ENCODE results near the gene MYO9A.
"Not testable (repeated sequence)": the region's sequence is repeated elsewhere in the genome, so short reads cannot be mapped to it uniquely, and the experiment has no call there.

MYO9A gene

GRCh38 chr15:72005483-72005882 is 112.5 kb downstream of the MYO9A start:
- Histone ChIP-seq H3K4me3 (ENCODE audit: low read length) (no peak overlapping the region), H3K36me3 (ENCODE audit: control insufficient read depth, insufficient read depth, low read length, severe bottlenecking) (peaks cover 47% of the 10 kb centered on the region), H3K27me3 (replicated peaks; ENCODE audit: control insufficient read depth, insufficient read depth, low read length) (no peaks in the 10 kb centered on the region), H3K9ac (ENCODE audit: low read length) (no peak overlapping the region), H3K9me3 (ENCODE audit: control insufficient read depth, low read length) (no peaks in the 10 kb centered on the region), H3K4me1 (ENCODE audit: control insufficient read depth, insufficient read depth, low read length) (no peaks in the 10 kb centered on the region)
- no peak for DNase-seq (ENCODE audit: low read depth)

- H3K9ac ChIP-seq (ENCODE audit: low read length), result no peak overlapping the region
- peaks cover 20% of the 10 kb centered on the region for H3K36me3 ChIP-seq (ENCODE audit: control insufficient read depth, insufficient read depth, low read length, severe bottlenecking)
- H3K27me3 ChIP-seq (replicated peaks; ENCODE audit: control insufficient read depth, insufficient read depth, low read length), result no peaks in the 10 kb centered on the region
- H3K9me3 ChIP-seq (ENCODE audit: control insufficient read depth, low read length), result no peaks in the 10 kb centered on the region
- DNase-seq (ENCODE audit: low read depth), result no peak
- no peak overlapping the region for H3K4me3 ChIP-seq (ENCODE audit: low read length)
- no peaks in the 10 kb centered on the region for H3K4me1 ChIP-seq (ENCODE audit: control insufficient read depth, insufficient read depth, low read length)
Measured at GRCh38 chr15:71999807-72000206, 118.1 kb downstream of the MYO9A start.

- not testable (repeated sequence) for H3K27me3 ChIP-seq (replicated peaks; ENCODE audit: control insufficient read depth, insufficient read depth, low read length); H3K4me3 ChIP-seq (ENCODE audit: low read length); DNase-seq (ENCODE audit: low read depth); H3K9ac ChIP-seq (ENCODE audit: low read length); H3K9me3 ChIP-seq (ENCODE audit: control insufficient read depth, low read length); H3K4me1 ChIP-seq (ENCODE audit: control insufficient read depth, insufficient read depth, low read length)
- H3K36me3 ChIP-seq (ENCODE audit: control insufficient read depth, insufficient read depth, low read length, severe bottlenecking), result peaks cover 20% of the 10 kb centered on the region
Measured at GRCh38 chr15:71998717-71999116, 119.2 kb downstream of the MYO9A start.

GRCh38 chr15:71997691-71998090 is 120.3 kb downstream of the MYO9A start:
- Histone ChIP-seq H3K9me3 (ENCODE audit: control insufficient read depth, low read length) (no peaks in the 10 kb centered on the region), H3K36me3 (ENCODE audit: control insufficient read depth, insufficient read depth, low read length, severe bottlenecking) (peaks cover 19% of the 10 kb centered on the region), H3K27me3 (replicated peaks; ENCODE audit: control insufficient read depth, insufficient read depth, low read length) (no peaks in the 10 kb centered on the region), H3K4me1 (ENCODE audit: control insufficient read depth, insufficient read depth, low read length) (no peaks in the 10 kb centered on the region), H3K9ac (ENCODE audit: low read length) (no peak overlapping the region), H3K4me3 (ENCODE audit: low read length) (no peak overlapping the region)
- DNase-seq (ENCODE audit: low read depth), result no peak

- H3K4me3 ChIP-seq (ENCODE audit: low read length), result no peak overlapping the region
- no peak for DNase-seq (ENCODE audit: low read depth)
- no peaks in the 10 kb centered on the region for H3K9me3 ChIP-seq (ENCODE audit: control insufficient read depth, low read length)
- peaks cover 15% of the 10 kb centered on the region for H3K36me3 ChIP-seq (ENCODE audit: control insufficient read depth, insufficient read depth, low read length, severe bottlenecking)
- peaks cover 7% of the 10 kb centered on the region for H3K4me1 ChIP-seq (ENCODE audit: control insufficient read depth, insufficient read depth, low read length)
- no peak overlapping the region for H3K9ac ChIP-seq (ENCODE audit: low read length)
- no peaks in the 10 kb centered on the region for H3K27me3 ChIP-seq (replicated peaks; ENCODE audit: control insufficient read depth, insufficient read depth, low read length)
Measured at GRCh38 chr15:71975816-71976150, 142.2 kb downstream of the MYO9A start.

GRCh38 chr15:71974211-71974610 is 143.7 kb downstream of the MYO9A start:
- DNase-seq (ENCODE audit: low read depth), result no peak
- Histone ChIP-seq H3K4me1 (ENCODE audit: control insufficient read depth, insufficient read depth, low read length) (peaks cover 13% of the 10 kb centered on the region), H3K36me3 (ENCODE audit: control insufficient read depth, insufficient read depth, low read length, severe bottlenecking) (peaks cover 15% of the 10 kb centered on the region), H3K27me3 (replicated peaks; ENCODE audit: control insufficient read depth, insufficient read depth, low read length) (no peaks in the 10 kb centered on the region), H3K9me3 (ENCODE audit: control insufficient read depth, low read length) (no peaks in the 10 kb centered on the region), H3K4me3 (ENCODE audit: low read length) (no peak overlapping the region), H3K9ac (ENCODE audit: low read length) (no peak overlapping the region)

- Histone ChIP-seq H3K27me3 (replicated peaks; ENCODE audit: control insufficient read depth, insufficient read depth, low read length) (no peaks in the 10 kb centered on the region), H3K36me3 (ENCODE audit: control insufficient read depth, insufficient read depth, low read length, severe bottlenecking) (peaks cover 15% of the 10 kb centered on the region), H3K9ac (ENCODE audit: low read length) (no peak overlapping the region), H3K4me3 (ENCODE audit: low read length) (no peak overlapping the region), H3K4me1 (ENCODE audit: control insufficient read depth, insufficient read depth, low read length) (peaks cover 13% of the 10 kb centered on the region), H3K9me3 (ENCODE audit: control insufficient read depth, low read length) (no peaks in the 10 kb centered on the region)
- no peak for DNase-seq (ENCODE audit: low read depth)
Measured at GRCh38 chr15:71973366-71973765, 144.6 kb downstream of the MYO9A start.

GRCh38 chr15:71971905-71972304 is 146.0 kb downstream of the MYO9A start:
- no peak overlapping the region for H3K4me3 ChIP-seq (ENCODE audit: low read length)

GRCh38 chr15:71970435-71970834 is 147.5 kb downstream of the MYO9A start:
- H3K9me3 ChIP-seq (ENCODE audit: control insufficient read depth, low read length), result no peaks in the 10 kb centered on the region
- no peak overlapping the region for H3K9ac ChIP-seq (ENCODE audit: low read length)
- no peaks in the 10 kb centered on the region for H3K27me3 ChIP-seq (replicated peaks; ENCODE audit: control insufficient read depth, insufficient read depth, low read length)
- no peak overlapping the region for H3K4me3 ChIP-seq (ENCODE audit: low read length)
- H3K36me3 ChIP-seq (ENCODE audit: control insufficient read depth, insufficient read depth, low read length, severe bottlenecking), result peaks cover 6% of the 10 kb centered on the region
- peaks cover 13% of the 10 kb centered on the region for H3K4me1 ChIP-seq (ENCODE audit: control insufficient read depth, insufficient read depth, low read length)
- DNase-seq (ENCODE audit: low read depth), result no peak

More at GRCh38 chr15:71971905-71972304, 146.0 kb downstream of the MYO9A start:
- Histone ChIP-seq H3K36me3 (ENCODE audit: control insufficient read depth, insufficient read depth, low read length, severe bottlenecking) (peaks cover 14% of the 10 kb centered on the region), H3K4me1 (ENCODE audit: control insufficient read depth, insufficient read depth, low read length) (peaks cover 13% of the 10 kb centered on the region), H3K9me3 (ENCODE audit: control insufficient read depth, low read length) (no peaks in the 10 kb centered on the region), H3K9ac (ENCODE audit: low read length) (no peak overlapping the region), H3K27me3 (replicated peaks; ENCODE audit: control insufficient read depth, insufficient read depth, low read length) (no peaks in the 10 kb centered on the region)
- no peak for DNase-seq (ENCODE audit: low read depth)

GRCh38 chr15:71962537-71962936 is 155.4 kb downstream of the MYO9A start:
- no peaks in the 10 kb centered on the region for H3K27me3 ChIP-seq (replicated peaks; ENCODE audit: control insufficient read depth, insufficient read depth, low read length)
- H3K4me1 ChIP-seq (ENCODE audit: control insufficient read depth, insufficient read depth, low read length), result peaks cover 6% of the 10 kb centered on the region
- H3K4me3 ChIP-seq (ENCODE audit: low read length), result no peak overlapping the region
- H3K9ac ChIP-seq (ENCODE audit: low read length), result no peak overlapping the region
- peaks cover 10% of the 10 kb centered on the region for H3K36me3 ChIP-seq (ENCODE audit: control insufficient read depth, insufficient read depth, low read length, severe bottlenecking)
- no peaks in the 10 kb centered on the region for H3K9me3 ChIP-seq (ENCODE audit: control insufficient read depth, low read length)
- DNase-seq (ENCODE audit: low read depth), result no peak

GRCh38 chr15:71957026-71957425 is 160.9 kb downstream of the MYO9A start:
- H3K36me3 ChIP-seq (ENCODE audit: control insufficient read depth, insufficient read depth, low read length, severe bottlenecking), result peaks cover 7% of the 10 kb centered on the region

GRCh38 chr15:71951134-71951533 is 166.8 kb downstream of the MYO9A start:
- no peak overlapping the region for H3K4me3 ChIP-seq (ENCODE audit: low read length)
- no peak overlapping the region for H3K9ac ChIP-seq (ENCODE audit: low read length)
- no peaks in the 10 kb centered on the region for H3K4me1 ChIP-seq (ENCODE audit: control insufficient read depth, insufficient read depth, low read length)
- no peaks in the 10 kb centered on the region for H3K27me3 ChIP-seq (replicated peaks; ENCODE audit: control insufficient read depth, insufficient read depth, low read length)
- peak; percentile 63 for DNase-seq (ENCODE audit: low read depth)
- H3K9me3 ChIP-seq (ENCODE audit: control insufficient read depth, low read length), result no peaks in the 10 kb centered on the region
- H3K36me3 ChIP-seq (ENCODE audit: control insufficient read depth, insufficient read depth, low read length, severe bottlenecking), result no peaks in the 10 kb centered on the region

More at GRCh38 chr15:71957026-71957425, 160.9 kb downstream of the MYO9A start:
- no peaks in the 10 kb centered on the region for H3K9me3 ChIP-seq (ENCODE audit: control insufficient read depth, low read length)
- no peaks in the 10 kb centered on the region for H3K27me3 ChIP-seq (replicated peaks; ENCODE audit: control insufficient read depth, insufficient read depth, low read length)
- no peaks in the 10 kb centered on the region for H3K4me1 ChIP-seq (ENCODE audit: control insufficient read depth, insufficient read depth, low read length)
- H3K4me3 ChIP-seq (ENCODE audit: low read length), result no peak overlapping the region
- DNase-seq (ENCODE audit: low read depth), result no peak
- H3K9ac ChIP-seq (ENCODE audit: low read length), result no peak overlapping the region
